ENCODE data around the gene HSD17B13. TPM values are rescaled to one million over a fixed set of nuclear protein-coding genes. Genes with fewer than 3 reads are reported as not detected.

HSD17B13 gene
- total and polyA plus RNA-seq, 2 of the 4 experiments (the other 2 are of a cell fraction), result not detected

DNA sequence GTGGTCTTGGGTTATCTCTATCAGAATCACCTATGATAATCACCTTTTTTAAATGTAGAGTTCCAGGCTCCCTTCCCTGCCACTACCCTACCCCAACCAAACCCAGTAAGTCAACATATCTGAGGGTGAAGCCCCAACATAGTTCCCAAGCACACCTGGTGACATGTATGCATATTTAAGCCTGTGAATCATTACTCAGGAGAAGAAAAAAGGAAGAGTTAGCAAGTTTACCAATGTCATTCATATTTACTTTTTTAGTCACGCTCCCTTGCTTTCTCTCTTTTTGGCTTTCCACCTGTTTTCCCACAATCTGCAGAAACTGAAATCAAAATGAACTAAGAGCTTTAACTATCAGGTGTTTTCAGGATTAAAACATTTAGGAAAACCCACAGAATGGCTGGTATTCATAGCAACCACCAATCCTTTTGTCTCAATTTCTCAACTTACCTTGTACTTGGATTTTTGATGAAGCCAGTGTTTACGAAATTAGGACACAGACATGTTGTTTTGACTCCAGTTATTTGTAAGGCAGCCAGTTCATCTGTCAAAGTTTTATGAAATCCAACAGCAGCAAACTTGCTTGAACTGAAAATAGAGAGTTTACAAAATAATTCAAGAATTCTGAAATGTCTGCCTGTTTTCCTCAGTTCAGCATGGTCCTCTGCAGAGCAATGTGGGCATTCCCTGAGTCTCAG lies 34.3 kb upstream of the HSD17B13 start:
- Histone ChIP-seq H3K56ac (ENCODE audit: extremely low read depth, insufficient read depth, low read length) (no peak overlapping the region), H4K8ac (ENCODE audit: low read depth in 2 of 2, low read length in 2 of 2) (no peak overlapping the region), H2BK5ac (ENCODE audit: low read depth, low read length, poor library complexity, severe bottlenecking) (no peak overlapping the region), H3K36me3 (ENCODE audit: control insufficient read depth, insufficient read depth, low read length) (peaks cover 15% of the 10 kb centered on the region), H3K79me1 (ENCODE audit: low read depth in 1 of 2, low read length in 2 of 2) (no peaks in the 10 kb centered on the region), H3K4me1 (ENCODE audit: control insufficient read depth, insufficient read depth, low read length) (peaks cover 2% of the 10 kb centered on the region; the same call in 1 of the 2 replicates), H3K4me2 (ENCODE audit: low read depth, low read length) (no peak overlapping the region), H4K91ac (ENCODE audit: insufficient read depth, low read depth, low read length) (no peak overlapping the region), H3K27ac (ENCODE audit: insufficient read depth, low read length) (no peak overlapping the region), H4K20me1 (ENCODE audit: insufficient read depth, low read length) (no peaks in the 10 kb centered on the region), H2AFZ (replicated peaks; ENCODE audit: low read length, poor library complexity) (no peak overlapping the region), H3K9me1 (ENCODE audit: insufficient read depth, low read length) (no peaks in the 10 kb centered on the region), H2BK15ac (ENCODE audit: low read depth, low read length) (no peak overlapping the region), H2BK120ac (ENCODE audit: low read depth, low read length) (no peak overlapping the region), H3K27me3 (ENCODE audit: control insufficient read depth, insufficient read depth, low read length) (no peaks in the 10 kb centered on the region), H3K18ac (ENCODE audit: low read depth, low read length) (no peak overlapping the region), H2AK5ac (ENCODE audit: low read depth, low read length) (no peak overlapping the region), H3K9ac (ENCODE audit: low read depth, low read length) (no peak overlapping the region), H3K4me3 (ENCODE audit: insufficient read depth, low read depth, low read length) (no peak overlapping the region), H3K14ac (replicated peaks; ENCODE audit: low read depth, low read length) (no peak overlapping the region), H3K23ac (ENCODE audit: low read depth, low read length) (no peak overlapping the region), H3K4ac (ENCODE audit: low read depth, low read length) (no peak overlapping the region), H4K5ac (ENCODE audit: low read depth, low read length) (no peak overlapping the region), H2BK20ac (ENCODE audit: low read depth, low read length) (no peak overlapping the region), H3K9me3 (ENCODE audit: control insufficient read depth, insufficient read depth, low read length) (no peaks in the 10 kb centered on the region), H2AK9ac (replicated peaks; ENCODE audit: low read depth, low read length, poor library complexity) (no peak overlapping the region)
- ATAC-seq (ENCODE audit: low read depth) (no peak), DNase-seq (no peak)
- intact Hi-C loops (cut with micrococcal nuclease), result no loop called here
- in situ Hi-C loops (cut with MboI; ENCODE audit: low sequenced_read_pairs), result no loop called here
- TF ChIP-seq MAFK (IDR thresholded peaks at IDR 0.05; ENCODE audit: low read depth, low read length), result no peak
- TF ChIP-seq POLR2A (IDR thresholded peaks at IDR 0.05; ENCODE audit: low read depth, low read length), result no peak
- no peak for TF ChIP-seq NFE2L2 (IDR thresholded peaks at IDR 0.05; ENCODE audit: low read depth, low read length)
- no peak for TF ChIP-seq MXI1 (IDR thresholded peaks at IDR 0.05; ENCODE audit: borderline replicate concordance, low read depth, low read length)
- ChIA-PET POLR2A (ENCODE audit: unreplicated experiment) (no interaction called here), CTCF (interaction anchor here (1.1 to 1.4 kb wide), 2 partner anchors 14 to 19 kb away, joined by 3 to 4 read pairs; no protein-coding TSS in a partner anchor)
- dilution Hi-C loops (cut with HindIII; ENCODE audit: low sequenced_read_pairs, unreplicated experiment), result no loop called here
- BruUV-seq (replicated peaks), result no TSS peak
- WGBS, 2 experiments (ENCODE audit: extremely low coverage in 2 of 2, insufficient read length in 1 of 2), result no CpG with 5 or more reads among the region's 2 CpGs

Data from IMR-90 (cell line).